ENCODE results near the gene HOXA3.

Gene HOXA3

GRCh38 chr7:27145165-27145913 lies 7.0 kb downstream of the HOXA3 start:
- TF ChIP-seq SPI1 (IDR thresholded peaks at IDR 0.05; ENCODE audit: borderline replicate concordance, low read depth): no peak
- TF ChIP-seq POLR2AphosphoS5 (IDR thresholded peaks at IDR 0.05; ENCODE audit: low read depth): no peak
- no peak for TF ChIP-seq GABPA (IDR thresholded peaks at IDR 0.05; ENCODE audit: low read depth)
- TF ChIP-seq REST (IDR thresholded peaks at IDR 0.05; ENCODE audit: insufficient replicate concordance, low read depth): no peak
- TF ChIP-seq CTCF (IDR thresholded peaks at IDR 0.05; ENCODE audit: insufficient read depth, low read length): no peak
- H3K4me3 ChIP-seq (replicated peaks; ENCODE audit: insufficient read depth, low read length): no peak overlapping the region
- DNase-seq (ENCODE audit: low read depth in 1 of 2, low spot score in 1 of 2): no peak
- peaks cover 16% of the 10 kb centered on the region for H3K27me3 ChIP-seq (ENCODE audit: insufficient read depth, poor library complexity, severe bottlenecking)
- no peak overlapping the region for H3K27ac ChIP-seq (replicated peaks)

GRCh38 chr7:27144781-27145164 lies 7.6 kb downstream of the HOXA3 start:
- no peak overlapping the region for H3K27ac ChIP-seq (replicated peaks)
- DNase-seq (ENCODE audit: low read depth in 1 of 2, low spot score in 1 of 2): no peak
- TF ChIP-seq CTCF (IDR thresholded peaks at IDR 0.05; ENCODE audit: insufficient read depth, low read length): no peak
- no peak for TF ChIP-seq REST (IDR thresholded peaks at IDR 0.05; ENCODE audit: insufficient replicate concordance, low read depth)
- no peak for TF ChIP-seq SPI1 (IDR thresholded peaks at IDR 0.05; ENCODE audit: borderline replicate concordance, low read depth)
- TF ChIP-seq GABPA (IDR thresholded peaks at IDR 0.05; ENCODE audit: low read depth): no peak
- no peak for TF ChIP-seq POLR2AphosphoS5 (IDR thresholded peaks at IDR 0.05; ENCODE audit: low read depth)
- no peak overlapping the region for H3K4me3 ChIP-seq (replicated peaks; ENCODE audit: insufficient read depth, low read length)
- peaks cover 16% of the 10 kb centered on the region for H3K27me3 ChIP-seq (ENCODE audit: insufficient read depth, poor library complexity, severe bottlenecking)

GRCh38 chr7:27143950-27144780 lies 8.2 kb downstream of the HOXA3 start:
- no peak overlapping the region; the same call in 1 of the 2 replicates for H3K4me3 ChIP-seq (replicated peaks; ENCODE audit: insufficient read depth, low read length)
- no peak for TF ChIP-seq GABPA (IDR thresholded peaks at IDR 0.05; ENCODE audit: low read depth)
- no peak for DNase-seq (ENCODE audit: low read depth in 1 of 2, low spot score in 1 of 2)
- peaks cover 16% of the 10 kb centered on the region for H3K27me3 ChIP-seq (ENCODE audit: insufficient read depth, poor library complexity, severe bottlenecking)
- H3K27ac ChIP-seq (replicated peaks): no peak overlapping the region

Data from HL-60 (cell line).